Measurements from ENCODE around the gene SFT2D2. TPM values are rescaled to one million over a fixed set of nuclear protein-coding genes. Genes with fewer than 3 reads are reported as not detected.

SFT2D2 gene
- total RNA-seq, 1 experiment from 2014 or later: 32.1 TPM

GRCh38 chr1:168187177-168187576 lies 38.6 kb upstream of the SFT2D2 start:
- Histone ChIP-seq H3K27ac (ENCODE audit: insufficient read length, low read depth, low read length) (no peak overlapping the region), H4K5ac (ENCODE audit: insufficient read length, low read depth, low read length) (no peak overlapping the region), H3T11ph (ENCODE audit: low read length) (no peak overlapping the region), H3K4me2 (ENCODE audit: insufficient read depth, insufficient read length, low read length) (no peak overlapping the region), H2BK12ac (ENCODE audit: insufficient read length, low read depth, low read length) (no peak overlapping the region), H3K27me3 (ENCODE audit: insufficient read depth, low read length) (no peaks in the 10 kb centered on the region), H4K91ac (ENCODE audit: insufficient read length, low read depth, low read length) (no peak overlapping the region), H3K9me3 (ENCODE audit: control insufficient read depth, low read depth, low read length) (no peaks in the 10 kb centered on the region), H2BK20ac (ENCODE audit: low read depth, low read length, poor library complexity, severe bottlenecking) (no peak overlapping the region), H3K56ac (ENCODE audit: insufficient read length, low read depth, low read length) (no peak overlapping the region), H2BK15ac (ENCODE audit: low read depth, low read length) (no peak overlapping the region), H3K4me1 (ENCODE audit: insufficient read depth, low read length) (no peaks in the 10 kb centered on the region), H2BK120ac (ENCODE audit: low read depth, low read length, poor library complexity, severe bottlenecking) (no peak overlapping the region), H3K23ac (ENCODE audit: insufficient read length, low read depth, low read length) (no peak overlapping the region), H3K14ac (ENCODE audit: insufficient read depth, low read length) (no peak overlapping the region), H4K20me1 (ENCODE audit: control insufficient read depth, insufficient read depth, insufficient read length) (no peaks in the 10 kb centered on the region), H3K23me2 (ENCODE audit: insufficient read length, low read depth, low read length, poor library complexity, severe bottlenecking) (no peaks in the 10 kb centered on the region), H3K18ac (ENCODE audit: insufficient read length, low read depth, low read length) (no peak overlapping the region), H2AFZ (ENCODE audit: low read length) (no peak overlapping the region), H3K79me2 (ENCODE audit: insufficient read depth, low read length) (no peaks in the 10 kb centered on the region), H2BK5ac (ENCODE audit: insufficient read length, low read length) (no peak overlapping the region), H3K9ac (ENCODE audit: extremely low read depth, insufficient read length, low read length) (no peak overlapping the region), H3K4ac (ENCODE audit: low read depth, low read length) (no peak overlapping the region), H4K8ac (replicated peaks; ENCODE audit: insufficient read length, low read depth, low read length) (no peak overlapping the region), H2AK5ac (ENCODE audit: insufficient read length, low read length) (no peak overlapping the region), H3K79me1 (ENCODE audit: insufficient read depth, low read depth, low read length, poor library complexity, severe bottlenecking) (no peaks in the 10 kb centered on the region)
- H3K9me3 Mint-ChIP-seq: no peaks in the 10 kb centered on the region
- H3K4me1 Mint-ChIP-seq: peaks cover 3% of the 10 kb centered on the region in 2 experiments; a peak in 2 of 4 replicates
- no peaks in the 10 kb centered on the region for H3K27me3 Mint-ChIP-seq (ENCODE audit: low read depth)
- no peak for DNase-seq
- TF ChIP-seq, protein P1, sequence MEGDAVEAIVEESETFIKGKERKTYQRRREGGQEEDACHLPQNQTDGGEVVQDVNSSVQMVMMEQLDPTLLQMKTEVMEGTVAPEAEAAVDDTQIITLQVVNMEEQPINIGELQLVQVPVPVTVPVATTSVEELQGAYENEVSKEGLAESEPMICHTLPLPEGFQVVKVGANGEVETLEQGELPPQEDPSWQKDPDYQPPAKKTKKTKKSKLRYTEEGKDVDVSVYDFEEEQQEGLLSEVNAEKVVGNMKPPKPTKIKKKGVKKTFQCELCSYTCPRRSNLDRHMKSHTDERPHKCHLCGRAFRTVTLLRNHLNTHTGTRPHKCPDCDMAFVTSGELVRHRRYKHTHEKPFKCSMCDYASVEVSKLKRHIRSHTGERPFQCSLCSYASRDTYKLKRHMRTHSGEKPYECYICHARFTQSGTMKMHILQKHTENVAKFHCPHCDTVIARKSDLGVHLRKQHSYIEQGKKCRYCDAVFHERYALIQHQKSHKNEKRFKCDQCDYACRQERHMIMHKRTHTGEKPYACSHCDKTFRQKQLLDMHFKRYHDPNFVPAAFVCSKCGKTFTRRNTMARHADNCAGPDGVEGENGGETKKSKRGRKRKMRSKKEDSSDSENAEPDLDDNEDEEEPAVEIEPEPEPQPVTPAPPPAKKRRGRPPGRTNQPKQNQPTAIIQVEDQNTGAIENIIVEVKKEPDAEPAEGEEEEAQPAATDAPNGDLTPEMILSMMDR (conservative IDR thresholded peaks at IDR 0.05): no peak
- H3K4me3 Mint-ChIP-seq: no peak overlapping the region
- peaks cover 6 to 25% (median 17%) of the 10 kb centered on the region in 3 experiments; a peak in 6 of 7 replicates for H3K36me3 Mint-ChIP-seq (ENCODE audit: insufficient read depth in 1 of 3, low read depth in 3 of 3)
- H3K27ac Mint-ChIP-seq: no peak overlapping the region

Measured in H9 (cell line).